HG03066 (cell line): ENCODE data around the gene TUBGCP6.
"Not testable (repeated sequence)": the region's sequence is repeated elsewhere in the genome, so short reads cannot be mapped to it uniquely, and the experiment has no call there.

Source experiments
- ATAC-seq: cut with Tn5 transposase; IDR thresholded peaks from one replicate; pipeline ENCODE4 v1.9.1; 2021; ENCODE audit warnings: low read depth; ENCODE audit not compliant: unreplicated experiment

Gene TUBGCP6

DNA sequence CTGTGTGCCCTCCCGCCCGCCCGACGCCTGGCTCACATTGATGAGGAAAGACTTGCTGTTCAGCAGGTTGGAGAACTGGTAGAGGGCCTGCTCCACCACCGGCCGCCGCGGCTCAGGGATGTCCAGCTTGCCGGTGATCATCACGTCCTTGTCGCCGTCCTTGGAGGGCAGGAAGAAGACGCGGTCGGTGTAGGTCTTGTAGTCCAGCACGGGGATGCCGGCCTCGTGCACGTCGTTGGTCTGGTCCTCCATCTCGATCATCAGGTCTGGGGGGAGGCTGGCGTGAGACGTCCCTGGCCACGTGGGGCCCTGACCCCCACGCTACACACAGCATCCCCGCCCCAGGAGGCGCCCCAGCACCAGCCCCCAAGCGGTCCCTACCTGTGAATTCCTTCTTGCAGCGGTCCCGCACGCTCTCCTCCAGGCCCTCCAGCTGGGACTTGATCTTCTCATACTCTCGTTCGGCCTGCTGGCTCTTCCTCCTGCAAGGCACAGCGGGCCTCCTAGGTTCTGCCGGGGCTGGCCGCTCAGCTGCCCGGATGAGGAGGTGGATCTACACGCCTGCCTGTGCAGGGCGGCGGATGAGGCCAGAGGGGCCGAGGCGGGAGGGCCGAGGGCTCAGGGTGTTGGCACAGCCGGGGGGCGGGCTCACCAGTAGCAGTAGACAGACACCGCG lies 36.0 kb upstream of the TUBGCP6 start:
- ATAC-seq, result no peak

DNA sequence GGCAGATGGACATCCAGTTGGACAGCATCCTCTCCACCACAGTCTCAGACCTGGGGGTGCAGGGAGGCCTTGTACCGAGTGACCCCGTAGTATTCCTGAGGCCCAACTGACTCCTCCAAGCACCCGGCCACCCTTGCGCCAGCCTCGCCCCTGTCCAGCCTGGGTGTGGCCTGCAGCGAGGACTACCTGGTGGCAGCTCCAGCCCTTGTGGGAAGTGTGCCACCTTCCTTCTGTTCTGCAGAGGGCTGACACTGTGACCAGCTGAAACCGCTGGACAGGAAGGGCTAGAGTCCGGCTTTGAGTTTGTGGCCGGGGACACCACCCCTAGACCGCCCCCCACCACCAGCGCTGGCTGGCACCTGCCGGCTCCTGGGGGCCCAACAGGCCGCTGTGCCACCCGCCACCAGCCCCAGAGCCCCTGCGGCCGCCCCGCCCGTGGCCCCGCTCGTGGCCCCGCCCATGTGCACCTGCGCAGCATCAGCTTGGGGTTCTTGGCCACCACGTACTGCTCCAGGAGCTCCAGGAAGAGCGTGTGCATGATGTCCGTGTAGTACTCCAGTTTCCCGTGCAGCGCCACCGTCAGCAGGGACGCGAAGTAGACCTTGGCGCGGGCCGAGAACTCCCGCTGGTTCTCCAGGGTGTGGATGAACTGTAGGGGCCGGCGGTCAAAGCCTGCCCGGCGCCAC lies 35.3 kb upstream of the TUBGCP6 start:
- no peak for ATAC-seq

GRCh38 chr22:50278956-50279619 lies 34.3 kb upstream of the TUBGCP6 start:
- ATAC-seq, result no peak

DNA sequence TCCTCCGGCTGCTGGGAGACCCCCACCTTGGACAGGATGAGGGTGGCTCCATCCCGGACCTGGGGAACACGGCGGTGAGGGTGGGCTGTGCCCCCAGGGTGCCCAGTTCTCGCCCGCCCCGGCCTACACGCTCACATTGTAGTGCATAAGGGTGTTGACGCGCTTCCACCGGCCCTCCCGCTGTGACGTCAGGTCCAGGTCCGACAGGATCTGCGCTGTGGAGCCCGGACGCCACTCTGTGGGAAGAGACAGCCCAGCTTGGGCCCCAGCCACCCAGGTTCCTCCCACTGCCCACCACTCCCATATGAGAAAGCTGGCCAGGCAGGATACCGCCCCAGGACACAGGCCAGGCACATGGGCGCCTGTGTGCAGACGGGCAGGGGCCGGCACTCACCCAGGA lies 33.6 kb upstream of the TUBGCP6 start:
- ATAC-seq, result no peak

- ATAC-seq, result no peak
These were observed 32.9 kb upstream of the TUBGCP6 start for GRCh38 chr22:50277761-50278160.

- ATAC-seq, result peak; percentile 59
These were observed 31.3 kb upstream of the TUBGCP6 start for GRCh38 chr22:50276143-50276542.

GRCh38 chr22:50275181-50276055 lies 30.6 kb upstream of the TUBGCP6 start:
- no peak for ATAC-seq

DNA sequence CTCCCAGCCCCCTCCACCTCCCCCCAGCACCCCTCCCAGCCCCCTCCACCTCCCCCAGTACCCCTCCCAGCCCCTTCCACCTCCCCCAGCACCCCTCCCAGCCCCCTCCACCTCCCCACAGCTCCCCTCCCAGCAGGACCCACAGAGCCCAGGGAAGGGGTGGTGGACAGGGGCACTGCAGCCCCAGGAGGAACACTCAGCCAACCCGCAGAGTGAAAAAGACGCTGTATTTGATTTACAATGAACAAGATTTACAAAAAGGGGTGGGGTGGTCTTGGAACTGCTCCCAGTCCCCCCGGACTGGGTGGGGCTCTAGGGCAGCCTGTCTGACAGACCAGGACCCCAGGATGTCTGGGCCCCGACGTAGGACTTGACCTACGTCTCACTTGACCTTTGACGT lies 29.9 kb upstream of the TUBGCP6 start:
- no peak for ATAC-seq

DNA sequence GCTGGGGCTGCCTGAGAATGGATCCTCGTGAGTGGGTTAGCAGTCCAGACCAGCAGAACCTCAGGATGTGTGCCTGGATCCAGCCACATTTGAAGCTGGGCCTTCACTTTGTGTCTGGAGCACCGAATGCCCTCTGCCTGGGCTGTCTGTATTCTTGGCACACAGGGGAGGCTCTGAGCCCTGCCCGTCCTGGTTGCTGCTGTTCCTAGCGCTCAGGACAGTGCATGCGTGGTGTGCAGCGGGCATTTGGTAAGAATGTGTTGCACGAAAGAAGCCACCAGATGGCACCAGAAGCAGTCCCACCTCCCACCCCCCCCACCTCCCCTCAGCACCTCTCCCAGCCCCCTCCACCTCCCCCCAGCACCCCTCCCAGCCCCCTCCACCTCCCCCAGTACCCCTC lies 29.5 kb upstream of the TUBGCP6 start:
- ATAC-seq, result no peak

- ATAC-seq, result not testable (repeated sequence)
These were observed 29.0 kb upstream of the TUBGCP6 start for GRCh38 chr22:50273781-50274180.

DNA sequence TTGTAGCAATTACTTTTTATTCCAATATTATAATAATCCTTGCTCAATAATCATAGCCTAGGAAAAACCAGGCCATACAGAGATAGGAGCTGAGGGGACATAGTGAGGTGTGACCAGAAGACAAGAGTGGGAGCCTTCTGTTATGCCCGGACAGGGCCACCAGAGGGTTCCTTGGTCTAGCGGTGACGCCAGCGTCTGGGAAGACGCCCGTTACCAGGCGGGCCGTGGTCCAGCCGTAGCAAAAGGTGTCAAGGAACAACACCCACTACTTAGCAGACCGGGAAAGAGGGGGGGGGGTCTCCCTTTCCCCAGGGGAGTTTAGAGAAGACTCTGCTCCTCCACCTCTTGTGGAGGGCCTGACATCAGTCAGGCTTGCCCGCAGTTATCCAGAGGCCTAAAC lies 28.5 kb upstream of the TUBGCP6 start:
- not testable (repeated sequence) for ATAC-seq

DNA sequence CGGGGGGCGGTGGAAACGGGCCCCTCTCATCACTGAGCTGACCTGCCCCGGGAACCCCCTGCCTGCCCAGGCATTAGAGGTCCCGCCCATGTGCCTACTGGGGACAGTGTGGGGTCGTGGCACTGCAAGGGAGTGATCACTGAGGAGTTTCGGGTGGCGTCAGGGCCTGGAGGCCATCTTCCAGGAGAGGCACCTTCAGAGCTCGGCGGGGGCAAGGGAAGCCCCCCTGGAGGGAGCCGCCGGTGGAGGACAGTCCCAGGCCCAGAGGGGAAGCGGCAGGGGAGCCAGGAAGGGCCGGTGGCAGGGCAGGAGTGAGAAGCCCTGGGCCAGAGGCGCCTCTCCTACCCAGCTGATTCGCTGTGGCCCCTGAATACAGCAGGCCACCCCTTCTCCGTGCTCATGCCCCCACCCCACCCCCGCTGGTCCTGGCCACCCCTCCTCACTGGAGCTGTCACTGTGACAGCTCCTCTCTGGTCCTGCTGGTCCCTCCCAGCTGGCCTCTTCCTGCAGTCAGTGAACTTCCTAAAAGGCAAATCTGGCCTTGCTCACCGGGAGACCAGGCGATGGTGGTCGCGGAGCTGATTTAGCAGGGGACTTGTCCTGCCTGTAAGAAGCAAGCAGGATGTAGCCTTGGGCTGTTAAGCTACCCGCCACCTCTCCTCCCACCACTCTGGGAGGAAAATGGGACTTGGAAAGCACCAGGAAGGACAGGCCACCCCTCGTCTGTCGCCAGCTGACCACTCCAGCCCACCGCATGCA lies 27.4 kb upstream of the TUBGCP6 start:
- no peak for ATAC-seq

DNA sequence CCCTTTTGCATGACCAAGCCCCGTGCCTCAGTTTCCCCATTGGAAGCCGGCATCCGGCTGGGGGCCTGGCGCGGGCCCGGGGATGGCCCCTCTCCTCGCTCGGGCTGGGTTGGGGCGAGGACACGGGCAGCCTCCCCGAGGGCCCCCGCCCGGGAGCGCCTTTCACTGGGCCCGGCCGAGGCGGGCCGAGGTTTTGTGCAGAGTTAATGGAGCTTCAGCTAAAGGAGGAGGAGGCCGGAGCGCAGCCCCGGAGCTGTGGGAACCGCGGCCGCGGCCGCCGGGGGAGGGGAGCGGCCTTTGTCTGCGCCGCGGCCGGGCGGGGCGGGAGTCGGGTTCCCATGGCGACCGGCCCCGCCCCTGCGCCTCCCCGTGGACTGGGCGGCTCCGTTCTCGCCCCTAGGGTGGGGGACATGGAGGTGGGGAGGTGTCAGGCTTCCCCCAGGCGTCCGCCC lies 26.7 kb upstream of the TUBGCP6 start:
- ATAC-seq, result no peak

GRCh38 chr22:50270666-50271394 lies 26.0 kb upstream of the TUBGCP6 start:
- ATAC-seq, result no peak

DNA sequence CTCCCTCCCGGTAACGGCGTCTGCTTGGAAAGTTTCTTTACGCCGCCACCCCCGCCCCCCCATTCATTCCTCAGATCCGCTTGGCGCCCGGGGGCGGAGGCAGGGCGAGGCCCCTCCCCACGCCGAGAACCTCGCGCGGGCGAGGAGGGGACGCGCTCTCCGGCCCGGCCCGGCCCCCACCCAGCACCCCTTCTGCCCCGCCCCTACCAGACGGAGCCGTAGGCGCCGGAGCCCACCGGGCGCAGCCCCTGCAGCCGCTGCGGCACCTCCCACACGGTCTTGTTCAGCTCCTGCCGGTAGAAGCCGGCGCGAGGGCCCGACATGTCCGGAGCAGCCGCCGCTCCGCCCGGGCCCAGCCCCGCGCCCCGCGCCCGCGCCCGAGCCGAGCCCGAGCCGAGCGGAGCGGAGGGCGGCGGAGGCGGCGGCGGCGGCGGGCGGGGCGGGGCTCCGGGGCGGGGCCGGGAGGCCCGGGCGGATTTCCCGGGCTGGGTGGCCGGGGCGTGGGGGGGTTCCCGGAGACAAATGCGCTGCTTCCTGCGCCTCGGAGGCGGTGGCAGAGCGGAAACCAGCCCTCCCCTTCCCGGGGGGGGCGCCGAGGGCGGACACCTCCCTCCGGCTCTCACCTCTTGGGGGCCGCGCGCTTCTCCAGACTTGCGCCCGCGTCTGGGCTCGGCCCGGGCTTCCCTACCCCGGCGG lies 25.3 kb upstream of the TUBGCP6 start, which contains the start of gene MAPK11:
Gene MAPK11 (minus strand): TSS at position 411 of the 696 bp plus-strand sequence. CDS start 88 bp downstream, at position 323.
- ATAC-seq, result no peak

GRCh38 chr22:50269573-50269969 lies 24.7 kb upstream of the TUBGCP6 start:
- ATAC-seq, result no peak

- ATAC-seq, result no peak
These were observed 23.9 kb upstream of the TUBGCP6 start for GRCh38 chr22:50268655-50269113.

GRCh38 chr22:50267591-50268390 lies 23.0 kb upstream of the TUBGCP6 start:
- ATAC-seq, result no peak
